T-helper 2 cell (primary cell): ENCODE results near the gene DSG2.
A peak's percentile ranks its signal among the peaks of the same experiment; 100 is the strongest.
"Not testable (repeated sequence)": the region's sequence is repeated elsewhere in the genome, so short reads cannot be mapped to it uniquely, and the experiment has no call there.

Source experiments
- DNase-seq, 5 experiments: peaks; one replicate each; pipeline versions ENCODE4 v3.0.0 to v3.0.0-alpha.2; 2012 to 2022

DSG2 gene

GRCh38 chr18:31503011-31503410 is 5.0 kb downstream of the DSG2 start:
- DNase-seq, result no peak

- DNase-seq, result no peak
Measured at GRCh38 chr18:31504455-31505147, 6.6 kb downstream of the DSG2 start.

DNA sequence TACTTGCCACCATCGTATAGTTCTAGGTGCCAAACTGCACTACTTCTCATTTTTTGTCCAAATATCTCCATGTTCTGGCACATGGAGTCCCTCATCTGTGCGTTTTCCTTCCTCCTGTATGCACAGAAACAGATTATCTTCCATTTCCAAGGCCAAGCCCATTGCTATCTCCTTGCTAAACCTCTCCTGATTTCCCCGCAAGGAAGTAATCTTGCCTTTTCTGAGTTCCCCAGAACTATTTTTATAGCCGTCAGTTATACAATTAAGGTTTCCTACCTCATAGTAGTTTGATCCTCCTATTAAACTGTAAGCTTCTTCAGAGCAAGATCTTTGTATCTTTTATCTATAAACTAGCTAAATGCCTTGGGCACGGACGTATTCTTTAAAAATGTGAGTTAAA is 7.2 kb downstream of the DSG2 start:
- DNase-seq, result no peak

DNA sequence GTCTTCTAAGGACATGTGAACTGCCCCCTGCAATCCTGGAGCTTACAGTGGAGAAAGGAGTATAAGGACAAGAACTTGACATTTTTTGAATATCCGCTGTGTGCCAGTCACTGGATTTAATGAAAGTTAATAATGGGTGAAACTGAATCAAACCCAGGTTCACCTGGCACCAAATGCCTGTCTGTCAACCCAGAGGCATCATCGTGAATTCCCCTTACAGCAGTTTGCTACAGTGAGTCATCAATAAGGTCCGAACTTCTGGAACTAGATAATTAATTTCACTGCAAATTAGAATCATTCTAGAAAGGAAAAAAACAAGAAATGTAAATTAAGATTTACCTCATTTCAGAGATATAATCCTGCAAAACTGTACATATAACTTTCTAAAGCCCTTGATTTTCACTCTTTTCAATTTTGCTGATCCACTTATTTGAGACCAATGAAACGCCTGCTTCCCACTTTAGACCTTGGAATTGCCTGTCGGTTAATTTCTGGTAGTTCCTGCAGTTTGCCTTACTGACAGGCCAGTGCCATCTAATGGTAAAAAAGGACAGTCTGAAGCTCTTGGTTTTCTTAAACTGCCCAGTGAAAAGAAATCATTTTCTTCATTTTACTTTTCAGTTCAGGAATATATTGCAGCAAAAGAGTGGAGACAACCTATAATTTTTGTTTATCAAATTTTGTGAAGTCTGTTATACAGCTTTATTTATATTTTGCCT is 8.2 kb downstream of the DSG2 start:
- no peak for DNase-seq

- DNase-seq, result not testable (repeated sequence)
Measured at GRCh38 chr18:31507124-31507523, 9.1 kb downstream of the DSG2 start.

DNA sequence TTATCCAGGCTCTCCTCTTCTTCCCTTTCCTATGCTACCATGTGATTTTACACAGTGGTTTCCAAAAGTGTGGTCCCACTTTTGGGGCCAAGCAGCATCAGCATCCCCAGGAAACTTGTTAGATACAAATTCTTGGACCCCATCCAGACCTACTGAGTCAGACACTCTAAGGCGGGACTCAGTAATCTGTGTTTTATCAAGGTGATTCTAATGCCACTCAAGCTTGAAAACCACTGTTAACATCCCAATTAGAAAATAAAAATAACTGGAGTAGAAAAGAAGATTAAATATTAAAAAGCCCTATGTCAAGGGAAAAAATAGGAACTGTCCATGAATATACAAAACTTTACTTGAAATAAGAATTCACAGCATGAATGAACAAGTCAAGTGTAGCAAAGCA is 10.8 kb downstream of the DSG2 start:
- DNase-seq, result no peak

GRCh38 chr18:31509571-31509970 is 11.6 kb downstream of the DSG2 start:
- no peak for DNase-seq

DNA sequence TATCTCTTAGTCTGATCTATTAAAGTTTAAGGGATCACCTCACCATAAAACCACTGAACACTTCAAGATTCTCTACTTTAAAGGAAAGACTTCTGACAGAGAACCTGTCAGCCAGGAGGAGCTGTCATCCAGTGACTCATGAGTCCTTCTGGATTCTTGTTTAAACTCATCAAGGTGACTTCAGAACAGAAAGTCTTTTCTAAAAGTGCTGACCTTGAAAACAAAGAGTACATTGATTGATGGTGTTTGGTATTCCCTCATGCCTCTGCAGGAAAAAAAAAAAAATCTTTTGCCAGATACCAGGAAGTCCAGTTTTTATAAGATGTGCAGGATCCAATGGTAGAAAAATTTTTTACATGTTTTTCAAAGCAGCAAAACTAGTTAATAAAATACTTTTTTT is 12.3 kb downstream of the DSG2 start:
- no peak for DNase-seq

GRCh38 chr18:31511098-31511497 is 13.1 kb downstream of the DSG2 start:
- DNase-seq, result no peak

DNA sequence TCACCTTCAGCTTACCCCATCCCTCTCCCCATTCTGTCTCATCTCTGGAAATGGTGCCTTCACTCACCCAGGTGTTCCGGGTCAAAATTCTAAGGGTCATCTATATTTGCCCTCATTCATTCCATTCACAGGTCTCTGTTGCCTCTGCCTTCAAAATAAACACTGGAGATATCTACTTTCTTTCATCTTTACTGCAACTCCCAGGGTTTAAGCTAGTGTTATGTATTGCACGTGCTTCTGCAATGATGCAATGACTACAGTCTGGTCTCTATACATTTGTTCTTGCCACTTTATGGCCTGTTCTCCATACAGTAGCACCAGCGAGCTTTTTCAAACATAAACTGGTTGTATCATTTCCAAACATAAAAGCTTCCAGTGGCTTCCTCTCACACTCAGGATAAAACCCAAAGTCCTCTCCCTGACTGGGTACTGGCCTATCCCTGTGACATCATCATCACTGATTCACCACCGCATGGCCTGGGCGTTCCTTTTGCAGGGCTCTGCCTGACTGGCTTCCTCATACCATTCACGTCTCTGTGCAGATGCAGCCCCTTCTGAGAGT is 14.3 kb downstream of the DSG2 start:
- DNase-seq, result no peak

DNA sequence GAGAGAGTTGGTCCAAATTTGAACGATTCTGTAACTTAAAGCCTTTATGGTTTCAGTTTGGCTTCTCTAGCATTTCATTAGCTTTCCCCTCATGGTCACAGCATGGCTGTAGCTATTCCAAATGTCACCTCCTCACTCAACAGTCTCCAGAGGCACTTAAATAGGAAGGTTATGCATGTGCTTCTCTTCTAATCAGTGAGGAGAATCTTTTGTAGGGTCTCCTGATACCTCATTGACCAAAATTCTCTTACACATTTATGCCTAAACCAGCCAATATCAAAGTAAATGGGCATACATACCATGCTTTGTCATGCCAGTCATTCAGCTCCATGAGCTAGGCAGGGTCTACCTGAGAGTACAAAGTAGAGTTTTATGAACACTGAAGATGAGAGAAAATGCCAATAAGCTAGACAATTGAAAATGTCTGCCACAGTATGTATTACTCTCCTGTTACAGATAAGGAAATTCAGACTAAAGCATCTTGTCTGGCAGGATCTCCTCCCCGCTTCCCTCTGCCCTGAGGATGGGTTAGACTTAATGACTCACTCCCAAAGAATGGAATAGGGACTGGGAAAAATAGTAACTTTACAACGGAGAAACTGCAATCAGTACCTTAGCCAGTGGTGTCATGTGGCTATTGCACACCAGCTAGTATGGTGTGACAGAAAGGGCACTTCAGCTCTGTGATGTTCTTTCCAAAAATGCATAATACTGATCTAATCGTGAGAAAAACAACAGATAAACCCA is 15.4 kb downstream of the DSG2 start:
- DNase-seq, result no peak

DNA sequence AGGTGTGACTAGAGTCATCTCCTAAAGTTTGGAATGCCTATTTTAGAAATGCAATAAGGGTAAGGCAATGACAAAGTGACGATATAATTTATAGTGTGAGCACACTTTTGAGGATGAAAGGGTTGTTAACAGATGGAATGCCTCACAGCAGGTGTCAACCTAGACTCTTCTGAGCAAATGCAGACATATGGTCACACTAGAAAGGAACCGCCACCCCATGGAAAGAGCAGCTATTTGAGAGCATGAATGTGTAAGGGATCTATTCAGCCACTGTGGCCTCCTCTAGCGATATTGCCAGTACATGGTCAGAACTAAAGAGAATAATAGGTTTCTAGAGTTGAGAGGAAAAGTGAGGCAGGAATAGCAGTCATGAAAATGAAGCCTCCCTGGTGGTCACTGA is 18.5 kb downstream of the DSG2 start:
- no peak for DNase-seq

- no peak for DNase-seq
Measured at GRCh38 chr18:31526374-31526773, 28.4 kb downstream of the DSG2 start.

- no peak for DNase-seq
Measured at GRCh38 chr18:31533236-31533635, 35.3 kb downstream of the DSG2 start.

- DNase-seq, result no peak
Measured at GRCh38 chr18:31538837-31539236, 40.9 kb downstream of the DSG2 start.

- no peak for DNase-seq
Measured at GRCh38 chr18:31546476-31546875, 48.5 kb downstream of the DSG2 start.

GRCh38 chr18:31548853-31549252 is 50.9 kb downstream of the DSG2 start:
- no peak for DNase-seq

DNA sequence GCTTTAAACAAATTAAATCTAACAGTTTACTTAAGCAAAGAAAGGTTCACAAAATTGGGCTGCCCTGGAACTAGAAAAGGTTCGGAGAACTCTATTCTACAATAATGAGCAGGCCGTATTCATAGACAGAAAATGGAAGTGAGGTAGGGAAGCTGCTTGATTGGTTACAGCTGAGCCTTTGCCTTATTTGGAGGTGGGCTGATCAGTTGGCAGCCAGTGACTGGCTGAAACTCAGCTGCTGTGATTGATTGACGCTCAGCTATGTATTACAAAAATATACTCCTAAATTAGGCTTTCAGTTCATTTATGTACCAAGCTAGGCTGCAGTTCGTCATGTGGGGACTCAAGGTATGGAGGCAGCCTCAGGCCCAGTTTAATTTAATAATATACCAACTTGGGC is 51.4 kb downstream of the DSG2 start:
- no peak for DNase-seq

DNA sequence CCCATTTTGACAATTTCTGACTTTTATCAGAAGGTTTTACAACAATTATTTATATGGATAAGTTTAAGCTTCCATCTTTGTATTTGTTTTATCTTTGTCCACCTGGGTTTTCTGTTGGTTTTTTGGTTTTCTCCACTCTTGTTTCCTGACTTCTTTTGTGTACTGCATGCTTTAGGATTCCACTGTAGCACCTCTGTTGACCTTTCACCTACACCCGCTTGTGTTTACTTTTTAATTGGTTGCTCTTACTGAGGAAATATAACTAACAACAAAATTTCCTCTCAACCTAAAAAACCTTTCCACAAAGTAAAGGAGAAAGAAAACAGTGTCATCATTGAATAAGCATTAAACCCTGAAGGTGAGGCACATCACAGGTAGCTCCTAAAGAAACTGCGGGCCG is 53.9 kb downstream of the DSG2 start:
- no peak for DNase-seq

DNA sequence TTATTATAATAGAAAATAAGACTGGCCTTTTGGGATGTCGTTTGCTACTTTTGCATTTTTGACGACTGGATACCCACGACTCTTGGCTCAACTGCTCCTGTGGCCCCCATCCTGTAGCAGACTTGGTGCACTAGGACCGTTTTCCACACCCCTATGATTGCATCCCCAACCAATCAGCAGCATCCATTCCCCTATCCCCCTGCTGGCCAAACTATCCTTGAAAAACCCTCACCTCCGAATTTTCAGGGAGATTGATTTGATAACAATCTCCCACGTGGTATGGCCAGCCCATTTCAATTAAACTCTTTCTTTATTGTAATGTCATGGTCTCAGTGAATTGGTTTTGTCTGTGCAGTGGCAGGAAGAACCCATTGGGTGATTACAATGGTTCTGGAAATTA is 55.8 kb downstream of the DSG2 start:
- DNase-seq, result no peak

- DNase-seq, result no peak
Measured at GRCh38 chr18:31554776-31555175, 56.8 kb downstream of the DSG2 start.

- peak in 1 of 5 experiments; percentile 58 for DNase-seq
Measured at GRCh38 chr18:31555971-31556747, 58.2 kb downstream of the DSG2 start.

DNA sequence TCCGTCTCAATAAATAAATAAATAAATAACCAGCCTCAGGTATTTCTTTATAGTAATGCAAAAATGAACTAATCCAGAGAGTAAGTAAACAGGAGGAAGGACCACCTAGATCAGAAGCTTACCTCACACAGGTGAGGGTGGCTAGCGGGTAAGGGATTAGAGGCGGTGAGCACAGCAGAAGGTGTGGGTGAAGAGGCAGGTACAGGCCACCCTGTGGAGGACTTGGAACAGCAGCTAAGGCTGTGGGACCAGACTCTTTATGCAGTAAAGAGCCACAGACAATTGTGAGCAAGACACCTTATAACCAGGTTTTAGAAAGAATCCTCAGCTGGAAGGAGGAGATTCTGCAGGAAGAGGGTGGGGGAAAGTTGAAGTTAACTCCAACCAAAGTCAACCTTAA is 59.5 kb downstream of the DSG2 start:
- no peak for DNase-seq
